Myocyte (in vitro differentiated cells): ENCODE measurements around the gene MSMB. TPM values are rescaled to one million over a fixed set of nuclear protein-coding genes. Genes with fewer than 3 reads are reported as not detected.
A peak's percentile ranks its signal among the peaks of the same experiment; 100 is the strongest.
"Not testable (repeated sequence)": the region's sequence is repeated elsewhere in the genome, so short reads cannot be mapped to it uniquely, and the experiment has no call there.

Source experiments
- DNase-seq: peaks from one replicate; pipeline ENCODE4 v3.0.0-alpha.2; 2012; ENCODE audit warnings: low read depth
- total RNA-seq: library from RNA; depleted of rRNA; stranded (reverse); fragments of >200 nt; gene quantifications from 2 replicates; pipeline ENCODE4 v1.2.3, GENCODE V29; 2014

MSMB gene
- total RNA-seq, 1 donor from 2014 or later = not detected

DNA sequence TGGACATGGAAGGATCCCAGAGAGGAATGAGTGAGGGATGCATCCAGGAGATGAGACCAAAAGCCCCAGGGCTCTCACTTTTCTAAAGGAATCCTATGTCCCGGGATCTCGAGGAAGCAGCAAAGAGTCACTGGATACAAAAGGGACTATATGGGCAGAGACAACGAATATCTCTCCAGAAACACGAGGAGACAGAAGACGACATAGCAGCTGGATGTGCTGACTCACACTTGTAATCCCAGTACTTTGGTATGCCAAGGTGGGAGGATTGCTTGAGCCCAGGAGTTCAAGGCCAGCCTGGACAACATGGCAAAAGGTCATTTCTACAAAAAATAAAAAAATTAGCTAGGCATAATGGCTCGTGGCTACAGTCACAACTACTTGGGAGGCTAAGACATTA is 24.7 kb upstream of the MSMB start:
- no peak for DNase-seq

GRCh38 chr10:46069771-46070463 is 23.8 kb upstream of the MSMB start:
- no peak for DNase-seq

GRCh38 chr10:46068905-46069304 is 22.8 kb upstream of the MSMB start:
- DNase-seq = no peak

- no peak for DNase-seq
Measured at GRCh38 chr10:46068117-46068516, 22.0 kb upstream of the MSMB start.

GRCh38 chr10:46064269-46064817 is 18.3 kb upstream of the MSMB start:
- no peak for DNase-seq

DNA sequence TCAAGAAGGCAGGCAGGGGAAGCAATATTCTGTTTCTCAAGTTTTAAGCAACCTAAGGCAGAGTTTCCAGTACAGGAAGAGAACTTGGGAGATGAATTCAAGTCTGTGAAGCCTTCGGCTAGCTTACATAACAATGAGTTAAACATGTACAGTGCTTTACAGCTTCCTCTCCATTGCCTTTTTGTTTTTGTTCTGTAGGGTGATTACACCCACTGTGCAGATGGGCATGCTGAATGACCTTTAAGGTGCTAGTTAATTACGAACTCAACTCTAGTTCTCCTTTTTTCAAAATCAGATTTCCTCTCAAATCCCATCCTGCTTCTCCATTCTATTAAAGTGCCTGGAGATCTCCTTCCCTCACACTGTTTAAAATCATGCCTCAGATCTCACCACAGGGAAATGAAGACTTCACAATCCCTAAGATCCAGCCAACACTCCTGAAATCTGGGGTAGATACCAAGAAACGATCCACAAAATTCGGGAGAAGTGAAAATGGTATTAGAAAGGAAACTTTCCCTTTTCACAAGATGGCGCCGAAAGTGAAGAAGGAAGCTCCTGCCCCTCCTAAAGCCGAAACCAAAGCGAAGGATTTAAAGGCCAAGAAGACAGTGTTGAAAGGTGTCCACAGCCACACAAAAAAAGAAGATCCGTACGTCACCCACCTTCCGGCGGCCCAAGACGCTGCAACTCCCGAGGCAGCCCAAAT is 16.8 kb upstream of the MSMB start:
- no peak for DNase-seq

DNA sequence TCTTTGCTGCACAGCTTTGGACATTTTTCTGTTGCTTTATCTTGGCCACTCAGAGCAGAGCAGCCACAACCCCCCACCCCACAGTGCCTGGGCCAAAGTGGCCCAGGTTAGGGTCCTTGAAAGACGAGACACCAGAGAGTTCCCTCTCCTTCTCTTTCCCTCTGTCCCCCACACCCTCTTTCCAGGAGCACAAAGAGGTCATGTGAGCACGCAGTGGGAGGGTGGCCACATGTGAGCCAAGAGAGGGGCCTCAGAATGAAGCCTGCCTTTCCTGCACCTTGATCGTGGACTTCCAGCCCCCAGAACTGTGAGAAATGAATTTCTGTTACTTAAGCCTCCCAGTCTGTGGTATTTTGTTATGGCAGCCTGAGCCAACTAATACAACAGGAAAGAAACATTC is 14.6 kb upstream of the MSMB start:
- DNase-seq = no peak

GRCh38 chr10:46057927-46058326 is 11.9 kb upstream of the MSMB start:
- DNase-seq = not testable (repeated sequence)

DNA sequence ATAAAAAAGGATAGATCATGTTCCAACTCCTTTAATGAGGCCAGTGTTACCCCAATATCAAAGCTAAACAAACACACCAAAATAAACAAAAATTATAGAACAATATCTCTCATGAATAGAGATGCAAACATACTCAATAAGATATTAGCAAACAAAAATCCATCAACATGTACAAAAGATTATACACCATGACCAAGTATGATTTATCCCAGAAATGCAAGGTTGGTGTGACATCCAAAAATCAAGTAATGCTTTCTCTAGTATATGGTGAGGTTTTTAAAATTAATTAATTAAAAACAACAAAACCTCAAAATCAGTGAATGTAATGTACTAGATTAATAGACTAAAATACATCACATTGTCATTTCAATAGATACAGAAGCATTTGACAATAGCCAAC is 11.0 kb upstream of the MSMB start:
- DNase-seq = no peak

- DNase-seq = no peak
Measured at GRCh38 chr10:46055771-46056170, 9.7 kb upstream of the MSMB start.

DNA sequence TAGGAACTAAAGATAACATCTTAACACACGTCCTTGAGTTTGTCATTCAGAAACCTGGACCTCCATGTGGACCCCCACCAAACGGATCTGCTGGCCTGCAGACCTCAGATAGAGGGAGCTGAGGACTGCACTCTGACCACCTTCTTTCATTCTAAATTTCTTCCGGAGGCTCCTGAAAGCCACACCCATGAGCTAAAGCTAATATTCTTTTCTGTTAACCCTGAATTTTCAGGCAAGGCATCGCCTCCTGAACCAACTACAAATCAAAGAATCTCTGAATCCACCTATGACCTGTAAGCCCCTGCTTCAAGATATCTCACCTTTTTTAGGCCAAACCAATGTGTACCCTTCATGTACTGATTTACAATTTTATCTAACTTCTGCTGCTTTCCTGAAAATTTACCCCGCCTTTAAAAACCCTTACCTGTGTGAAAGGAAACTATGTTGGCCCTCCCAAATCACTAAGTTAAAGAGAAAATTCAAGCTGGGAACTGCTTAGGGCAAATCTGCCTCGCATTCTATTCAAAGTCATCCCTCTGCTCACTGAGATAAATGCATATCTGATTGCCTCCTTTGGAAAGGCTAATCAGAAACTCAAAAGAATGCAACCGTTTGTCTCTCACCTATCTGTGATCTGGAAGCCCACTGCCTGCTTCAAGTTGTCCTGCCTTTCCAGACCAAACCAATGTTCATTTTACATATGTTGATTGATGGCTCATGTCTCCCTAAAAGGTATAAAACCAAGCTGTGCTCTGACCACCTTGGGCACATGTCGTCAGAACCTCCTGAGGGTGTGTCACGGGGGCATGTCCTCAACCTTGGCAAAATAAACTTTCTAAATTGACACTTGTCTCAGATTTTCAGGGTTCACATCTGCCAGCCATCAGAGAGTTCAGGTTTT is 7.7 kb upstream of the MSMB start:
- DNase-seq = no peak

DNA sequence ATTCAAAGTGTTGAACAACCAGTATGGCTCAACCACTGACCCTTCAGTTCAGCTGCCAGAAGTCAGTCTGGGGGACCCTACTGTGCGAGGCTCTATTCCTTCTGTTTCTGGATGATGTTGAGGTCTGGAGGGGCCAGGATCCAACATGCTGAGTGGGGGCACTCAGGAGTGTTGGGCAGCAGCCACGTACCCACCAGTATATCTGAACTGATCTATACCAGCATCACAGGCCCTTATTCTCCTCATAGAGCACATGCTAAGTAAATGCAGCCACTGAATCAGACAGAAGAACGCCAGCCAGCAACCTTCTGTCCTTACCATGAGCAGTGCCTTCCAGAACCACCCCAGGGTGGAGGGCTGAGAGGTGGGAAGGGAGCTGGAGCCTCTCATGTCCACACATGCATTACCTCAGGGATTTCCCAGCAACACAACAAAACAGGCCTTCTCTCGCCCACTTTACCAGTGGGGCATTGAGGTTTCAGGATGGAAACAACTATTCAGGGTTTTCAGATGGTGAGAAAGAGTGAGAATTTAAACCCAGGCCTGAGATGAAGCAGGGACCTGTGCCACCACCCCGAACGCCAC is 6.8 kb upstream of the MSMB start:
- no peak for DNase-seq

- no peak for DNase-seq
Measured at GRCh38 chr10:46052057-46052790, 6.2 kb upstream of the MSMB start.

DNA sequence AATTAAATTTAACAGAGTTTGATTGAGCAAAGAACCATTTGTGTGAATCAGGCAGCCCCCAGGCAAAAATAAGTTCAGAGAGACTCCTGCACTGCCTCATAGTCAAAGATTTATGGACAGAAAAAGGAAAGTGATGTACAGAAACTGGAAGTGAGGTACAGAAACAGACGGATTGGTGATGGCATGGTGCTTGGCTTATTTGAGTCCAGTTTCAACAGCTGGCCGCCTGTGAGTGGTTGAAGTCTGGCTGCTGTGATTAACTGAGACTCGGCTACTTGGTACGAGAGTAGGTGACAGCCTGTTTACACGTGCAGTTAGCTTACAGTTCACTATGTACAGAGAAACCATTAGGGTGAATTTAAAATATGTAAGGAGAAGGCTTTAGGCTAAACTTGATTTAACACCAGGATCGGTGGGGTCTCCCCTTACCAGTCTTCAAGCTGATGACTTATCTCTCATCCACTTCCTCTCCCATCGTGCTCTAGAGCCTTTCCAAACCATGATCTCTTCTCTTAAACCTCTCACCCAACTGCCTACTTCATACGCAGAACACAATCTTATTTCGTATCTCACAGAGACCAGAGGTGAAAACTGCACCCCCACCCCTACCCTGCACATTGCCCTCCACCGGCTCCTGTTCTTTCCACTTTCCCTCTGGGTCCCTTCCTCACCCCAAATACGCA is 5.0 kb upstream of the MSMB start:
- peak; percentile 58 for DNase-seq

DNA sequence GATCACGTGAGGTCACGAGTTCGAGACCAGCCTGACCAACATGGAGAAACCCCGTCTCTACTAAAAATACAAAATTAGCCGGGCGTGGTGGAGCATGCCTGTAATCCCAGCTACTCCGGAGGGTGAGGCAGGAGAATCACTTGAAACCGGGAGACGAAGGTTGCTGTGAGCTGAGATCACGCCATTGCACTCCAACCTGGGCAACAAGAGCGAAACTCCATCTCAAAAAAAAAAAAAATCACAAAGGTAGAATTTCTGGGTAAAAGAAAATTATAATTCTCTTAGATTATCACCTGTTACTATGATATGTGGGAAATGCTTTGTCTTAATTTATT is 3.4 kb upstream of the MSMB start:
- not testable (repeated sequence) for DNase-seq

DNA sequence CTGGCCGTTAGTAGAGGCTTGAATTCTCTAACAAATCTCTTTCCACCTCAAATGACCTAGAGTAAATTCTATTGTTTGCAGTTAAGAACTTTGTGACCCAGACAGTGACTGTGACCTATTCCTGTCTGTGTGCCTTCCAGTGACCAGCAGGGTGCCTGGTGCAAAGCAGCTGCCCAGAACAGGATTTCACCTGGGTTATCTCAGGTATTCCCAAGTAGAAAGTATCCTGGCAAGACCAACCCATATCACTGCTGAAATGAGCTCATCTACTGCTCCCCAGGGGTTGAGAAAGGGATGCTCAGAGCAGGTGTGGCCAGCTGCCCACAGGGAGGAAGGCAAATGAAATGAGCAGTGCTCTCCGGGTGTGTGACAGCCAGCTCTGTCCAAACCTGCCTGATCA is 2.1 kb upstream of the MSMB start:
- DNase-seq = no peak

DNA sequence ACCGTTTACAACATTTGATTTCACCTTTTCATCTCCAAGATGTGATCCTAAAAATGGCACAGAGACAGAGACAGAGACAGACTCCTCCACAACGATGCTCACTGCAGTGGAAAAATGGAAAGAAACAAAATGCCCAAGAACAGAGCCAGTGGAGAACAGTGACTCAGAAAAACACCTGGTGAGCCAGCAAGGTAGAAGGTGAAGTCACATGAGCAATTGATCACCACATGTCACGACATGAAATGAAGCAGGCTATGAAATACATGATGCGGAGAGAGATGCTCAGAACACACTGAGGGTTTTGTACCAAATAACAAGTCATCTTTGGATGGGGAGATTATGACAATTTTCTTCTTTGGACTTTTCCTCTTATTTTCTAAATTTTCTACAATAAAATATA is 3.5 kb downstream of the MSMB start:
- DNase-seq = no peak

DNA sequence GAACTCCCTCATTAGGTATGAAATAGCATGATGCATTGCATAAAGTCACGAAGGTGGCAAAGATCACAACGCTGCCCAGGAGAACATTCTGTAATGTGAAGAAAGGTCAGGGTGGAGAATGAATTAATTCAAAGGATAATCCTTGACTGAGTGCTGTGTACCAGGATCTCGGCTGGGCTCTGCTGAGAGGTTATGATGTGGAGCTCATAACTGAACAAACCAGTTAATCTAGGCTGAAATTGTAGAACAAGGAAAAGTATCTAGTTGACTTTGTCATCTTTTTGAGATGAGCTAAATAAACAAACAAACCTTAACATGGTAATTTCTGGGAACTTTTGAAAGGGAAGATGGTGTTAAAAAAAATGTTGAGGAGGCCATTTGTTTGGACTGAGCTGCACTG is 6.1 kb downstream of the MSMB start:
- no peak for DNase-seq

DNA sequence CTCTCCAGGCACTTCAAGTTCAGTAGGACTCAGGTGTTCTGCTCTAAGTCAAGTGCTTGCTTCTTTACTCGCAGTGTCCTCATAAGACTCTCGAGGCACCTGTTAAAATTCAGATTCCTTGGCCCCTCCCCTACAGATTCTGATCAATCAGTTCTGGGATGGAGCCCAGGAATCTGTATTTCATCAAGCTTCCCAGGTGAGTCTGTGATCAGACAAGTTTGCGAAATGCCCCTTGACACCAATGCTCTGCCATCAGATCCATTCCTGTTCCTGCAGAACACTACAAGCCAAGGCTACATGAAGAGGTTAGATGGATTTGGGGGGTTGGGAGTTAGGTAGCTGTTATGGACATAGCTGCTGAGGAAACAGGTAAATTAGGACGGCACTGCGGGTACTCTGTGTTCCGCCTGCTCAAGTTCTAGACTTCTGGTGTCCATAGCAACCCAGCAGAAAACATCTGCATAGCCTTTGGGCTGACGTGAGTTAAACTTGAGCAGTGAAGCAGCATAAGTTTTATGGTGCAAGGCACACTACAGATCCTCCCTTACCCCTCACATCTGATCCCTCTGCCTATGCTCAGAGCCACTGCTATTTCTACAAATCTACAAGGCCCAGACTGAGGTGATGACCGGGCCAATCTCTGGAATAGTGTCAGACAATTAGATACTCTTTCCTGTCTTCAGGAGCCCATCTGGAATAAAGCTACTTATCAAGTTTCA is 8.8 kb downstream of the MSMB start:
- DNase-seq = no peak
